Nephron (organoid): ENCODE data around the gene HDAC4.
A peak's percentile ranks its signal among the peaks of the same experiment; 100 is the strongest.
"Not testable (repeated sequence)": the region's sequence is repeated elsewhere in the genome, so short reads cannot be mapped to it uniquely, and the experiment has no call there.

ENCODE experiments used
- H3K27ac Mint-ChIP-seq, 3 experiments: 2 replicates each; pipeline ENCODE4 v1.8.0; 2020; ENCODE audit warnings: mixed read lengths in 3 of 3, mild to moderate bottlenecking in 2 of 3, moderate library complexity in 1 of 3
- H3K27me3 Mint-ChIP-seq: 2 replicates; pipeline ENCODE4 v1.8.0; 2021; ENCODE audit warnings: low read depth, mild to moderate bottlenecking, moderate library complexity, mixed read lengths
- H3K36me3 Mint-ChIP-seq: 2 replicates; pipeline ENCODE4 v1.8.0; 2020; ENCODE audit warnings: low read depth, mixed read lengths
- H3K4me1 Mint-ChIP-seq: 2 replicates; pipeline ENCODE4 v1.8.0; 2020; ENCODE audit warnings: mixed read lengths
- H3K4me3 Mint-ChIP-seq, 3 experiments: 2 replicates each; pipeline ENCODE4 v1.8.0; 2020; ENCODE audit warnings: mild to moderate bottlenecking in 3 of 3, mixed read lengths in 3 of 3, moderate library complexity in 2 of 3
- H3K9me3 Mint-ChIP-seq: 2 replicates; pipeline ENCODE4 v1.8.0; 2020; ENCODE audit warnings: mixed read lengths
- TF ChIP-seq, protein P1 (sequence below), 3 experiments: fragments of 200-600 bp; sonication (generic); IDR thresholded peaks; one replicate each; pipeline ENCODE4 v1.5.0; 2021; ENCODE audit warnings: antibody characterized with exemption in 3 of 3; ENCODE audit not compliant: unreplicated experiment in 3 of 3

The HDAC4 gene

DNA sequence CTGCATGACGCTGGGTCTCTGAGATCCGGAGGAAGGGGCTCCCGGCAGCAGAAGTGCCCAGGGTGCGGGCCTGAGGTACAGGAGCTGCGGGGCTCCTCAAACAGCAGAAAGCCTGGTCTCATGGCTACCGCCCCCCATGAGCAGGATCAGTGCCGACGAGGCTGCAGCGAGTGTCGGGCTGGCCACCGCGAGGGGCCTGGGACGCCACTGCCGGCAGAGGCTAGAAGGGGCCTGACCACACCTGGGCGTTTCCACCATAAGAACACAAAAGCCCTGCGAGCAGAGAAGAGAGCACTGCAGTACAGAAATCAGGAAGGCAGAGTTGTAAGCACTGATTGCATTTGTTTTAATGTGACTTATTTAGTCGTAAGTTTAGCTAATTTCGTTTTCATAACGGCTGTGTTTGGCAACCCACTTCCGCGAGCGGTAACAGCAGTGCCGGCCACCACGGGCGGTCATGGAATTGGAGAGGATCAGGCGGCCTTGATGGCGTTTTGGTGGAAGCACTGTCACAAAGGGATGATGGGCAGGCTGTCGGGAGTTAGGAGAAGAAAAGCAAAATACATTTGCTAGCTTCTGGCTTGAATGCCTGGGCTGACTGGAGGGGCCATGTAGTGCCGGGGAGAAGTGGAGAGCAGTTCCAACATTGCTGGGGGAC lies 117.4 kb downstream of the HDAC4 start:
- Mint-ChIP-seq H3K27me3 (no peaks in the 10 kb centered on the region), H3K36me3 (no peaks in the 10 kb centered on the region), H3K9me3 (no peaks in the 10 kb centered on the region), H3K4me3 (no peak overlapping the region), H3K27ac (no peak overlapping the region), H3K4me1 (peaks cover 33% of the 10 kb centered on the region)
- TF ChIP-seq, protein P1, sequence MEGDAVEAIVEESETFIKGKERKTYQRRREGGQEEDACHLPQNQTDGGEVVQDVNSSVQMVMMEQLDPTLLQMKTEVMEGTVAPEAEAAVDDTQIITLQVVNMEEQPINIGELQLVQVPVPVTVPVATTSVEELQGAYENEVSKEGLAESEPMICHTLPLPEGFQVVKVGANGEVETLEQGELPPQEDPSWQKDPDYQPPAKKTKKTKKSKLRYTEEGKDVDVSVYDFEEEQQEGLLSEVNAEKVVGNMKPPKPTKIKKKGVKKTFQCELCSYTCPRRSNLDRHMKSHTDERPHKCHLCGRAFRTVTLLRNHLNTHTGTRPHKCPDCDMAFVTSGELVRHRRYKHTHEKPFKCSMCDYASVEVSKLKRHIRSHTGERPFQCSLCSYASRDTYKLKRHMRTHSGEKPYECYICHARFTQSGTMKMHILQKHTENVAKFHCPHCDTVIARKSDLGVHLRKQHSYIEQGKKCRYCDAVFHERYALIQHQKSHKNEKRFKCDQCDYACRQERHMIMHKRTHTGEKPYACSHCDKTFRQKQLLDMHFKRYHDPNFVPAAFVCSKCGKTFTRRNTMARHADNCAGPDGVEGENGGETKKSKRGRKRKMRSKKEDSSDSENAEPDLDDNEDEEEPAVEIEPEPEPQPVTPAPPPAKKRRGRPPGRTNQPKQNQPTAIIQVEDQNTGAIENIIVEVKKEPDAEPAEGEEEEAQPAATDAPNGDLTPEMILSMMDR (IDR thresholded peaks at IDR 0.05; ENCODE audit: unreplicated experiment in 3 of 3), result no peak

DNA sequence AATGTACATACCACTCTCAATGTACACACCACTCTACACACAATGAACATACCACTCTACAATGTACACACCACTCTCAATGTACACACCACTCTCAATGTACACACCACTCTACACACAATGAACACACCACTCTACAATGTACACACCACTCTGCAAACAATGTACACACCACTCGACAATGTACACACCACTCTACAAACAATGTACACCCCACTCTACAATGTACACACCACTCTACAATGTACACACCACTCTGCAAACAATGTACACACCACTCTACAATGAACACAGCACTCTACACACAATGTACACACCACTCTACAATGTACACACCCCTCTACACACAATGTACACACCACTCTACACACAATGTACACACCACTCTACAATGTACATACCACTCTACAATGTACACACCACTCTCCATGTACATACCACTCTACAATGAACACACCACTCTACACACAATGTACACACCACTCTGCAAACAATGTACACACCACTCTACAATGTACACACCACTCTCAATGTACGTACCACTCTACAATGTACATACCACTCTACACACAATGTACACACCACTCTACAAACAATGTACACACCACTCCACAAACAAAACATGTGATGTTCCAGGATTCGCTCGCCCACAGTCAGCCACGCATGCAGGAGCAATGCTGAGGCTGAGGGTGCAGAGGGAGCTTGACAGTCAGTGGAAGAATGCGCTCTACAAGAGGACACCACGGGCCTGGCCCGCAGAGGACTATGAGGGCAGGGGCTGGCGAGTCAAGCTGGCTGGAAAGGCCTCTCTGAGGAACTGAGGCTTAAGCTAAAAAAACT lies 118.2 kb downstream of the HDAC4 start:
- no peaks in the 10 kb centered on the region for H3K36me3 Mint-ChIP-seq
- TF ChIP-seq, protein P1 (IDR thresholded peaks at IDR 0.05; ENCODE audit: unreplicated experiment in 3 of 3), result no peak
- H3K27me3 Mint-ChIP-seq, result no peaks in the 10 kb centered on the region
- H3K27ac Mint-ChIP-seq, result no peak overlapping the region
- H3K9me3 Mint-ChIP-seq, result no peaks in the 10 kb centered on the region
- H3K4me1 Mint-ChIP-seq, result peaks cover 26% of the 10 kb centered on the region
- no peak overlapping the region for H3K4me3 Mint-ChIP-seq

DNA sequence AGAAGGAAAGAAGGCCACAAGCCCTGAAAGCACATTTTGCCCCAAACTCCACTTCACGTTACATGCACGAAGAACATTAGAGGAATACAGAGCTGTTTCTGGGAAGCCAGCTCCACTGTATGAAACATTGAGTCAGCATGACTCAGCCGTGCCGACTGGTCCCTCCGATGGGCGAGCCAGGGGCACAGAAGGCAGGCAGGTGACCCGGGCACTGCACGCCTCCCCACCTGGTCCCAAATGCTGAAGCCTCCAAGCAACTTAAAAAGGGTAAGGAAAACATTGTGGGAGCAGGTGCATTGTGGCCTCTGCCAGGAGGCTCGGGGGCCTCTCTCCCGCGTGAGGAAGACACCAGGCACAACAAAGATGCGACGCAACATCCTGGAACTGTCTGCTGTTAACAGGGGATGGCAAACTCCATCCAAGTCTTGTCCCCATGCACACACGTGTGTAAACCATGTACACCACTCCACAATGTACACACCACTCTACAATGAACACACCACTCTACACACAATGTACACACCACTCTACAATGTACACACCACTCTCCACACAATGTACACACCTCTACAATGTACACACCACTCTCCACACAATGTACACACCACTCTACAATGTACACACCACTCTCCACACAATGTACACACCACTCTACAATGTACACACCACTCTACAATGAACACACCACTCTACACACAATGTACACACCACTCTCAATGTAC lies 120.4 kb downstream of the HDAC4 start:
- H3K4me1 Mint-ChIP-seq, result peaks cover 20% of the 10 kb centered on the region
- H3K27me3 Mint-ChIP-seq, result not testable (repeated sequence)

DNA sequence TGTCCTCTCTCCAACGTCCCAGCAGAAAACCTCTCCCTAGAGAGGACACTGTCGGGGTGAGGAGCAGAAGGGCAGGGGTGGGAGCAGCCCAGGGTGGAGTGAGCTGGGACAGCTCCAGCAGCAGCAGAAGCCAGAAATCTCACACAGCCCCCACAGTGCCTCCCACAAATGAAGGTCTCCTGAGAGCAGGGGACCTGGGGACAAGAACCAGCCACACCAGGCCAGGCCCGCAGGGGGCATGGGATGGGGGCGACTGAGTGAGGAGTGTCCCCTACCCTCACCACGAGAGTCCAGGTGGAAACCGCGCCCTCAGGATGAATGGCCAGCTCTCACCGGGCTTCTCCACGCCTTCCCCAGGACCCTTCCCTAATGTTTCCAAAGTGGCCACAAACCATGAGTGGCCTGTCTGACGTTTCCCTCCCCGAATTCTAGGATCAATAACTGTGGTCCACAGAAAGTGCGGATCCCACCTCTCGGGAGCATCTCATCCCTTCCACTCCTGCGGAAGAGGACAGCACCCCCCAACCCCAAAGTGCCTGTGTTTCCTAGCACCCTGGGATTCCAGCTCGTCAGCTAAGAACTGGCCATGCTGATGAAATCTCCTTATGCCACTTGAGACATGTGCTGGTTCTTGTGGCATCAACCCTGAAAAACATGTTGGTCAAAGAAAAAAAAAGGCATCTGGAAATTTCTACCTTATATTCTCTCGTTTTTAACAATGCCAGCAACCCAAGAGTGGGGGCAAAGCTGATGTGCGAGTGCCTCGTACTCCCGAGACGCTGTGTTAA lies 121.1 kb downstream of the HDAC4 start:
- no peaks in the 10 kb centered on the region for H3K36me3 Mint-ChIP-seq
- no peaks in the 10 kb centered on the region for H3K9me3 Mint-ChIP-seq
- H3K4me1 Mint-ChIP-seq, result peaks cover 20% of the 10 kb centered on the region
- no peak overlapping the region for H3K4me3 Mint-ChIP-seq
- H3K27ac Mint-ChIP-seq, result peak overlapping the region in 1 of 3 experiments; percentile 36
- TF ChIP-seq, protein P1 (IDR thresholded peaks at IDR 0.05; ENCODE audit: unreplicated experiment in 3 of 3), result no peak
- H3K27me3 Mint-ChIP-seq, result peaks cover 4% of the 10 kb centered on the region

More for the DNA sequence above, 120.4 kb downstream of the HDAC4 start:
- not testable (repeated sequence) for H3K27ac Mint-ChIP-seq, H3K9me3 Mint-ChIP-seq, H3K4me3 Mint-ChIP-seq, H3K36me3 Mint-ChIP-seq

DNA sequence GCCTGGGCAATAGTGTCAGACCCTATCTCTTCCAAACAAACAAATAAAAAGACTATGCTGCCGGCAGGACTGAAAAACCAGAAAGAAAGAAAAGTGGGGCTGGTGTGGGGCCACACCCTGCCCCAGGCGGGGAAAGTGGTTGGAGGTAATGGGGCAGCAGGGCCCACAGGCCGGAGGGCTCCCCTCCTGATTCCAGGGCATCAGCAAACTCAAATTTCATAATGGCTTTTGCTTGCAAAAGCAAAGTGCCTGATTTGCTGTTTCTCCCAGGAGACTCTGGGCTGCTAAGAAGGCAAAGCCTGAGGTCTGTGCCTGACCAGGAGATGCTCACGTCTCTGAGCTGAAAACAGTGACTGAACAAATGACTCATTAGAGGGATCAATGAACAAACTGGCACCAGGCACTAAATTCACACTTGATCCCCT lies 121.9 kb downstream of the HDAC4 start:
- TF ChIP-seq, protein P1 (IDR thresholded peaks at IDR 0.05; ENCODE audit: unreplicated experiment in 3 of 3), result no peak
- peaks cover 25% of the 10 kb centered on the region for H3K4me1 Mint-ChIP-seq
- peaks cover 4% of the 10 kb centered on the region for H3K27me3 Mint-ChIP-seq
- H3K36me3 Mint-ChIP-seq, result no peaks in the 10 kb centered on the region
- peak overlapping the region in 2 of 3 experiments; percentile 21 to 36 for H3K27ac Mint-ChIP-seq
- no peaks in the 10 kb centered on the region for H3K9me3 Mint-ChIP-seq
- H3K4me3 Mint-ChIP-seq, result no peak overlapping the region
